Naive B cell (primary cell): ENCODE results near the gene MT1A. TPM values are rescaled to one million over a fixed set of nuclear protein-coding genes. Genes with fewer than 3 reads are reported as not detected.
A peak's percentile ranks its signal among the peaks of the same experiment; 100 is the strongest.

ENCODE experiments used
- ATAC-seq, 2 donors: fragments of 150-1000 bp; cut with Tn5 transposase; 2 replicates each; pipeline ENCODE4 v1.10.0; 2021; ENCODE audit warnings: low read depth in 2 of 2, mild to moderate bottlenecking in 2 of 2, moderate library complexity in 2 of 2
- DNase-seq: peaks from one replicate; pipeline ENCODE4 v3.0.0; 2022
- H3K27ac Mint-ChIP-seq, 6 donors: one replicate each; pipeline ENCODE4 v1.8.0; 2020 to 2022; ENCODE audit warnings: mild to moderate bottlenecking in 6 of 6, mixed read lengths in 6 of 6, moderate library complexity in 5 of 6, inconsistent platforms in 2 of 6
- H3K27me3 Mint-ChIP-seq, 3 donors: one replicate each; pipeline ENCODE4 v1.8.0; 2021 to 2022; ENCODE audit warnings: mixed read lengths in 3 of 3, mild to moderate bottlenecking in 1 of 3
- H3K36me3 Mint-ChIP-seq, 2 donors: one replicate each; pipeline ENCODE4 v1.8.0; 2020 to 2022; ENCODE audit warnings: mixed read lengths in 2 of 2, inconsistent platforms in 1 of 2, mild to moderate bottlenecking in 1 of 2
- H3K4me1 Mint-ChIP-seq, 3 donors: one replicate each; pipeline ENCODE4 v1.8.0; 2020 to 2022; ENCODE audit warnings: mixed read lengths in 3 of 3, inconsistent platforms in 1 of 3, mild to moderate bottlenecking in 1 of 3, moderate library complexity in 1 of 3
- H3K4me3 Mint-ChIP-seq, 8 donors: one replicate each; pipeline ENCODE4 v1.8.0; 2020 to 2022; ENCODE audit warnings: mild to moderate bottlenecking in 8 of 8, mixed read lengths in 8 of 8, moderate library complexity in 8 of 8, inconsistent platforms in 2 of 8
- H3K9me3 Mint-ChIP-seq, 7 donors: one replicate each; pipeline ENCODE4 v1.8.0; 2020 to 2022; ENCODE audit warnings: mixed read lengths in 7 of 7, mild to moderate bottlenecking in 5 of 7, inconsistent platforms in 2 of 7, moderate library complexity in 1 of 7
- polyA plus RNA-seq, 6 donors: library from polyadenylated mRNA; unstranded; fragments of 300-500 nt; fragmentation: Illumina TruSeq; gene quantifications; one replicate each; pipeline ENCODE4 v1.2.3, GENCODE V29; 2021; ENCODE audit warnings: low read depth in 6 of 6

The MT1A gene
- polyA plus RNA-seq, 6 donors from 2014 or later = not detected

DNA sequence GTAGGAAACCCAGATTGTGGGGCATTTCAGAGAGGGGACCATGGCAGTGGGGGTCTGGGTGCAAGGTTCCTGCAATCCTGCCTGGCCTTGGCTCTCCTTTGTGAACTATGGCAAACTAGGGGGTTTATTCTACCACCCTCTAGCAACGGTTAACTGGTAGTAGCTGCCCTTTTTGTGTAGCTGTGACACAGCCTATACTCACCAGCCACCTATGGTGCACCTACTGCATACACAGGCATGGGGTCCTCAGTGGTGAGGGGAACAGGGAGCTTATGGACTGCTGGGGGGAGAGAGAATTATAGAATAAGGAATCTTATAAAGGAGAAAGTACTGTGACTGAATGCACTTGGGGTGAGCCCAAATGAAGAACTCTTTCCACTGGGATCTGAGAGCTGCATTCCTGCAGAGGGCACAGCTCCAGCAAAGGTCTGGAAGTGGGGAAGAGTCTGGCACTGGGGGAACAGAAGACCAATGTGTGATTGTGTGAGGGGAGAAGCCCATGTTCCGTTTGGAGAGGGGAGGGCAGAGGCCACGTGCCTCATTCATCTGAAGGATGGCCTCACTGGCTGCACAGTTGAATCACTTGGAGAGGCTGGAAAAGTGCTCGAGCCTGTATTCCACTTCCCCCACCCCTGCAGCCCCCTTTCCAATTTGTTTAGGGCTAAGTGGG is 45.9 kb downstream of the MT1A start:
- Mint-ChIP-seq H3K27me3 (peaks cover 12 to 34% (median 32%) of the 10 kb centered on the region in 3 donors), H3K36me3 (peaks cover 0 to 7% of the 10 kb centered on the region in 2 donors), H3K27ac (peak overlapping the region in 1 of 6 donors; percentile 83), H3K4me3 (no peak overlapping the region), H3K9me3 (peaks cover 0 to 4% (median 0%) of the 10 kb centered on the region in 7 donors), H3K4me1 (peaks cover 11 to 23% (median 18%) of the 10 kb centered on the region in 3 donors)
- DNase-seq (no peak), ATAC-seq (no peak)

DNA sequence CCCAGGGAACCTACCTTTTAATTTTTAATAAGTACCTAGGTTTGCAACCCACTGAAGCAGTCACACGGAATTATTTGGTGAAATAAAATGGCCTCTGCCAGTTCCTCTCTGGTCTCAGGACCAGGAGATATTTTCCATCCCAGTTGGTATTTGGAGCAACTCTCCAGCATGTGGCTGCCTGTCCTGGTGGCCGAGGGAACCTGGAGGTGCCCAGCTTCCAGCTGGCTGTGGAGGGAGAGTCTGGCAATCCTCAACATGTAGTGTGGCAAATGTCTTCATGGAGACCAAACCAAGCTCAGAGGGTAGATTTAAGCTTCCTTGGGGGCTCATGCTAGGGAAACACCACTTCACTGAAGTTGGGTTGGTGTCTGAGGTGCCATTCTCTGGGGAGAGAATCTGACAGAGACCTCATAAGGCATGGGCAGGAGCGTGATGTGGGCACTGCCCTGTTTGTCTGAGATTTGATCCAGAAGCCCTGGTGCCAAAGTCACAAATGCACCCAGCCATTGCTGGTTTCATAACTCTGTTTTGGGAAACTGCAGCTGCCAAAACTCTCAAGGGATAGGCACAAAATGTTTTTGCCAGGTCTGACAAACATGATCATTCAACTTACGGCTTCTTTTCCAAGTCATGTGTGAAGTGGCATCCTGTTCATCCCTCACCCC is 46.6 kb downstream of the MT1A start:
- Mint-ChIP-seq H3K27ac (no peak overlapping the region), H3K9me3 (peaks cover 0 to 4% (median 0%) of the 10 kb centered on the region in 7 donors), H3K4me3 (peak overlapping the region in 1 of 8 donors; percentile 7), H3K36me3 (peaks cover 0 to 7% of the 10 kb centered on the region in 2 donors), H3K27me3 (peaks cover 13 to 41% (median 39%) of the 10 kb centered on the region in 3 donors), H3K4me1 (peaks cover 11 to 23% (median 18%) of the 10 kb centered on the region in 3 donors)
- no peak for ATAC-seq
- DNase-seq = no peak

DNA sequence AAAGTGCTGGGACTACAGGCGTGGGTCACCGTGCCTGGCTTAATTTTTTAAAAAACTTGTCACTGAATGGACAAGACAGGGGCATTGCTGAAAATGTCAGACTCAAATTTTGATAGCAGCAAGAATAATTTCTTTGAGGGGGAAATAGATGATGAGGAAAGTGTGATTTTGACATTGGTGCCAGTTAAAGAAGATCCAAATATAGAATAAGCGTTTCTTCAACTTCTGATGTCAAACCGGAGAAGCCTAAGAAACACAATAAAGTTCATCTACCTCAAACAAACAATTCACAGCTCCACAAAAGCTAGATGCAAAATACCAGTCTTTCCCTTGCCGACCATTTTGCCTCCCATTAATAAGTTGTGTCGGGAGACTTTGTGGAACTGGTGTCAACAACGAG is 48.3 kb downstream of the MT1A start:
- Mint-ChIP-seq H3K27me3 (peaks cover 16 to 51% (median 41%) of the 10 kb centered on the region in 3 donors), H3K9me3 (peaks cover 0 to 5% (median 3%) of the 10 kb centered on the region in 7 donors), H3K36me3 (peaks cover 0 to 7% of the 10 kb centered on the region in 2 donors)

DNA sequence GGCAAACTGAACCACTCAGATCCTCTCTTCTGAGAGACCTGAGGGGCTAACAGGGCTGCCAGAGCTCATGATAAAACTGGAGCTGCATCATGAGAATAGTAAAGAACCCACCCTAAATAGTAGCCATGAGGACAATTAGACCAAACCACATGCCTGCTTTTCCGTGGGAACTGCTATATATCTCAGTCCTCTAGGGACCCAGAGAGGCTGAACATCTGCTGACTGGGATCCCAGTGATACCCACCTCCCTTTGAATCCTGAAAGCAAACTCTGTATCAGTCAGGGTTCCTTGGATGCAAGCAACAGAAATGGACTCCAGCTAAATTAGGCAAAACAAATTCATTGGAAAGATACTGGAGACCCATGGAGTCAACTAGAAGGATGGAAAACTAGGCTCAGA is 50.3 kb downstream of the MT1A start:
- Mint-ChIP-seq H3K9me3 (peaks cover 0 to 5% (median 3%) of the 10 kb centered on the region in 7 donors), H3K4me3 (no peak overlapping the region), H3K27ac (no peak overlapping the region), H3K4me1 (no peaks in the 10 kb centered on the region), H3K27me3 (peaks cover 13 to 50% (median 34%) of the 10 kb centered on the region in 3 donors), H3K36me3 (peaks cover 0 to 7% of the 10 kb centered on the region in 2 donors)
- ATAC-seq (no peak), DNase-seq (no peak)

More for the DNA sequence above, 48.3 kb downstream of the MT1A start:
- DNase-seq (no peak), ATAC-seq (no peak)
- Mint-ChIP-seq H3K4me1 (peaks cover 6 to 18% (median 14%) of the 10 kb centered on the region in 3 donors), H3K27ac (peak overlapping the region in 1 of 6 donors; percentile 16), H3K4me3 (no peak overlapping the region)

DNA sequence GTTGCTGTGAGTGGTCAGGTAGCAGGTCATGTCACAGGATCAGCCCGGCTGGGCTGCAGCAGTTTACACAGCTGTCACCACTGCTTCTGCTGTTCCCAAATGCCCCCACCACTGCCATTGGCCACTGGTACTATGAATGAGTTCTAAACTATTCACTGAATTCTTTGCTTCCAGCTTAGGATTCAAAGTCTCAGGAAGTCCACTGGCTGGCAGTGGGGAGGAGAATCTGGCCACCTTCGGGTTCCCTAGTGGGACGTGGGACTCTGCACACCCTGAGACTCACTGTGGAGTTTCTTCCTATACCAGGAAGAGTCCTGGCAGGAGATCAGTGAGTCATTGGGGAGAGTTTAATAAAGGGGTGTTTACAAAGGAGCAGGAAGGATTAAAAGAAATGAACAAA is 50.7 kb downstream of the MT1A start:
- H3K9me3 Mint-ChIP-seq = peaks cover 0 to 5% (median 3%) of the 10 kb centered on the region in 7 donors
- DNase-seq (no peak), ATAC-seq (no peak)
- H3K27me3 Mint-ChIP-seq = peaks cover 9 to 46% (median 32%) of the 10 kb centered on the region in 3 donors
- H3K4me3 Mint-ChIP-seq = no peak overlapping the region
- H3K36me3 Mint-ChIP-seq = peaks cover 0 to 7% of the 10 kb centered on the region in 2 donors
- H3K27ac Mint-ChIP-seq = no peak overlapping the region
- no peaks in the 10 kb centered on the region for H3K4me1 Mint-ChIP-seq

Other genes with a start within 250 kb of the MT1A start
- gene AMFR, start 213.1 kb upstream of the MT1A start, polyA plus RNA-seq = 100 to 1,000 TPM in 3 of 6 donors, 10 to 100 TPM in 3; 54.4 to 290 (median 98.6) TPM
- gene NUDT21, start 187.3 kb upstream of the MT1A start, polyA plus RNA-seq = 10 to 100 TPM; 61.6 to 83.9 (median 71.4) TPM
- gene OGFOD1, start 187.1 kb upstream of the MT1A start, polyA plus RNA-seq = 10 to 100 TPM; 48.7 to 84.1 (median 69.7) TPM
- 10 to 100 TPM in 5 of 6 donors, 1 to 10 TPM in 1; 9.8 to 28.8 (median 17.7) TPM for gene BBS2, start 118.6 kb upstream of the MT1A start, polyA plus RNA-seq
- not detected for gene MT4, start 73.6 kb upstream of the MT1A start, polyA plus RNA-seq
- gene MT3, start 49.1 kb upstream of the MT1A start, polyA plus RNA-seq = not detected
- gene MT2A, start 30.1 kb upstream of the MT1A start, polyA plus RNA-seq = 10 to 100 TPM in 5 of 6 donors, 1 to 10 TPM in 1; 8.6 to 18.6 (median 11.2) TPM
- gene MT1E, start 12.9 kb upstream of the MT1A start, polyA plus RNA-seq = not detected
- gene MT1M, start 6.0 kb upstream of the MT1A start, polyA plus RNA-seq = not detected
- gene MT1B, start 13.2 kb downstream of the MT1A start, polyA plus RNA-seq = not detected
- 10 to 100 TPM in 1 of 6 donors, 1 to 10 TPM in 5; 4.0 to 10.3 (median 4.6) TPM for gene MT1F, start 19.3 kb downstream of the MT1A start, polyA plus RNA-seq
- gene MT1G, start 29.4 kb downstream of the MT1A start, polyA plus RNA-seq = not detected
- not detected for gene MT1H, start 31.1 kb downstream of the MT1A start, polyA plus RNA-seq
- gene MT1X, start 43.8 kb downstream of the MT1A start, polyA plus RNA-seq = 1 to 10 TPM in 5 of 6 donors, not detected in 1; 2.4 to 8.9 (median 8.0) TPM
- 10 to 100 TPM; 54.7 to 72.7 (median 66.8) TPM for gene NUP93, start 91.5 kb downstream of the MT1A start, polyA plus RNA-seq
- under 1 TPM in 3 of 6 donors, not detected in 3; 0.10 to 0.57 (median 0.26) TPM for gene SLC12A3, start 226.5 kb downstream of the MT1A start, polyA plus RNA-seq